Sigmoid colon (tissue), 4 donors: Measurements from ENCODE around the gene OR6N1.

ENCODE experiments used
- EP300 ChIP-seq, 4 donors: sonication (generic); formaldehyde crosslinking; IDR thresholded peaks; one replicate each; pipeline ENCODE4 v1.6.1; 2017; ENCODE audit warnings: antibody characterized with exemption in 4 of 4
- POLR2A ChIP-seq, 2 donors: fragments of 450-650 bp; IDR thresholded peaks; one replicate each; pipeline ENCODE4 v1.6.1; 2016; ENCODE audit warnings: antibody characterized with exemption in 2 of 2, mild to moderate bottlenecking in 2 of 2, moderate library complexity in 2 of 2
- POLR2AphosphoS5 ChIP-seq, 4 donors: sonication (generic); formaldehyde crosslinking; IDR thresholded peaks; one replicate each; pipeline ENCODE4 v1.6.1; 2017; ENCODE audit warnings: antibody characterized with exemption in 4 of 4
- TF ChIP-seq, protein P1 (sequence below), 4 experiments: fragments of 450-650 bp in 3 of 4; fragments of 200-600 bp in 1 of 4; IDR thresholded peaks; one replicate each; pipeline ENCODE4 v1.5.1; 2016 to 2019; ENCODE audit warnings: antibody characterized with exemption in 4 of 4, mild to moderate bottlenecking in 3 of 4, moderate library complexity in 2 of 4

DNA sequence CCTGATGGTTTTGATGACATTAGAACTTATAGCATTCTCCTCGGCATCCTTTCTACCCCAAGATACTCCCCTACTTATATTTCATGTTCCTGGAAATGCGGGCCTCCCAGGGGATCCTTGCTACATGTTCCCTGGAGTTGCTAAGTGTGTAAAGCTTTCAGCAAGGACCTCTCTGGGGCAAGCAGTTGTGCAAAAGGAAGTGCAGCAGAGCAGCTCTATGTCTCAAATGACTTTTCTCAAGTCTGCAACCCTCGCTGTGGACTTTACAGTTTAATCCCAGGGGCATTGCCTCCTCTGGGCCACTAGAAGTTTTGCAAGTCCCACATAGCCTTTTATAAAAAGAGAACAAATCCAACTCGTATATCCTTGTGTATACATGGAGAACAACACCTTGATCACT is 38.3 kb upstream of the OR6N1 start:
- TF ChIP-seq, protein P1, sequence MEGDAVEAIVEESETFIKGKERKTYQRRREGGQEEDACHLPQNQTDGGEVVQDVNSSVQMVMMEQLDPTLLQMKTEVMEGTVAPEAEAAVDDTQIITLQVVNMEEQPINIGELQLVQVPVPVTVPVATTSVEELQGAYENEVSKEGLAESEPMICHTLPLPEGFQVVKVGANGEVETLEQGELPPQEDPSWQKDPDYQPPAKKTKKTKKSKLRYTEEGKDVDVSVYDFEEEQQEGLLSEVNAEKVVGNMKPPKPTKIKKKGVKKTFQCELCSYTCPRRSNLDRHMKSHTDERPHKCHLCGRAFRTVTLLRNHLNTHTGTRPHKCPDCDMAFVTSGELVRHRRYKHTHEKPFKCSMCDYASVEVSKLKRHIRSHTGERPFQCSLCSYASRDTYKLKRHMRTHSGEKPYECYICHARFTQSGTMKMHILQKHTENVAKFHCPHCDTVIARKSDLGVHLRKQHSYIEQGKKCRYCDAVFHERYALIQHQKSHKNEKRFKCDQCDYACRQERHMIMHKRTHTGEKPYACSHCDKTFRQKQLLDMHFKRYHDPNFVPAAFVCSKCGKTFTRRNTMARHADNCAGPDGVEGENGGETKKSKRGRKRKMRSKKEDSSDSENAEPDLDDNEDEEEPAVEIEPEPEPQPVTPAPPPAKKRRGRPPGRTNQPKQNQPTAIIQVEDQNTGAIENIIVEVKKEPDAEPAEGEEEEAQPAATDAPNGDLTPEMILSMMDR (IDR thresholded peaks at IDR 0.05): no peak
- no peak for TF ChIP-seq POLR2AphosphoS5 (IDR thresholded peaks at IDR 0.05)
- TF ChIP-seq EP300 (IDR thresholded peaks at IDR 0.05): no peak
- TF ChIP-seq POLR2A (IDR thresholded peaks at IDR 0.05): no peak
